Measurements from ENCODE around the gene NFASC. TPM values are rescaled to one million over a fixed set of nuclear protein-coding genes. Genes with fewer than 3 reads are reported as not detected.
A peak's percentile ranks its signal among the peaks of the same experiment; 100 is the strongest.

Gene NFASC
- total RNA-seq, 2 experiments from 2014 or later = not detected

GRCh38 chr1:204837440-204838084 is 33.1 kb upstream of the NFASC start:
- no peaks in the 10 kb centered on the region for H3K4me1 Mint-ChIP-seq (ENCODE audit: low read depth)
- H3K36me3 ChIP-seq (ENCODE audit: insufficient read depth, low read length) = no peaks in the 10 kb centered on the region
- peaks cover 0 to 6% of the 10 kb centered on the region in 2 experiments for H3K9me3 ChIP-seq (ENCODE audit: control insufficient read depth in 1 of 2, insufficient read depth in 1 of 2, low read length in 2 of 2)
- H3K27ac Mint-ChIP-seq = no peak overlapping the region
- TF ChIP-seq CTCF (IDR thresholded peaks at IDR 0.05) = no peak
- DNase-seq (peak in 6 of 14 experiments; percentile 4 to 33 (median 15)), ATAC-seq (ENCODE audit: poor library complexity) (no peak)
- H3K4me3 Mint-ChIP-seq = no peak overlapping the region
- H3K27me3 ChIP-seq (ENCODE audit: control insufficient read depth in 1 of 2, insufficient read depth in 2 of 2, low read length in 2 of 2) = peaks cover 5 to 18% of the 10 kb centered on the region in 2 experiments
- intact Hi-C loops (cut with DNase I, micrococcal nuclease) = no loop called here
- no peaks in the 10 kb centered on the region for H3K9me3 Mint-ChIP-seq
- H3K27ac ChIP-seq (ENCODE audit: low read depth in 1 of 2, low read length in 2 of 2) = no peak overlapping the region
- no peak overlapping the region for H3K4me3 ChIP-seq (ENCODE audit: low read length)
- no peaks in the 10 kb centered on the region for H3K4me1 ChIP-seq (ENCODE audit: insufficient read depth, low read length)
- ChIA-PET CTCF (interaction anchor here (3.0 kb wide), 1 partner anchor 30 kb away, joined by 8 read pairs; no protein-coding TSS in a partner anchor), POLR2A (no interaction called here)
- H3K27me3 Mint-ChIP-seq = peaks cover 70% of the 10 kb centered on the region
- no peaks in the 10 kb centered on the region for H3K36me3 Mint-ChIP-seq (ENCODE audit: low read depth)

GRCh38 chr1:204841316-204841715 is 29.3 kb upstream of the NFASC start:
- H3K4me1 Mint-ChIP-seq (ENCODE audit: low read depth) = no peaks in the 10 kb centered on the region
- no peak overlapping the region for H3K4me3 Mint-ChIP-seq
- H3K27me3 ChIP-seq (ENCODE audit: control insufficient read depth in 1 of 2, insufficient read depth in 2 of 2, low read length in 2 of 2) = peaks cover 5 to 9% of the 10 kb centered on the region in 2 experiments
- no peak for DNase-seq
- H3K27ac ChIP-seq (ENCODE audit: low read depth in 1 of 2, low read length in 2 of 2) = no peak overlapping the region
- H3K9me3 Mint-ChIP-seq = no peaks in the 10 kb centered on the region
- H3K36me3 ChIP-seq (ENCODE audit: insufficient read depth, low read length) = no peaks in the 10 kb centered on the region
- peaks cover 0 to 6% of the 10 kb centered on the region in 2 experiments for H3K9me3 ChIP-seq (ENCODE audit: control insufficient read depth in 1 of 2, insufficient read depth in 1 of 2, low read length in 2 of 2)
- ATAC-seq (ENCODE audit: poor library complexity) = no peak
- H3K36me3 Mint-ChIP-seq (ENCODE audit: low read depth) = no peaks in the 10 kb centered on the region
- H3K27ac Mint-ChIP-seq = no peak overlapping the region
- TF ChIP-seq CTCF (IDR thresholded peaks at IDR 0.05) = no peak
- H3K4me3 ChIP-seq (ENCODE audit: low read length) = no peak overlapping the region
- no peaks in the 10 kb centered on the region for H3K4me1 ChIP-seq (ENCODE audit: insufficient read depth, low read length)
- ChIA-PET CTCF (no interaction called here), POLR2A (no interaction called here)
- intact Hi-C loops (cut with DNase I, micrococcal nuclease) = no loop called here
- H3K27me3 Mint-ChIP-seq = peaks cover 49% of the 10 kb centered on the region

DNA sequence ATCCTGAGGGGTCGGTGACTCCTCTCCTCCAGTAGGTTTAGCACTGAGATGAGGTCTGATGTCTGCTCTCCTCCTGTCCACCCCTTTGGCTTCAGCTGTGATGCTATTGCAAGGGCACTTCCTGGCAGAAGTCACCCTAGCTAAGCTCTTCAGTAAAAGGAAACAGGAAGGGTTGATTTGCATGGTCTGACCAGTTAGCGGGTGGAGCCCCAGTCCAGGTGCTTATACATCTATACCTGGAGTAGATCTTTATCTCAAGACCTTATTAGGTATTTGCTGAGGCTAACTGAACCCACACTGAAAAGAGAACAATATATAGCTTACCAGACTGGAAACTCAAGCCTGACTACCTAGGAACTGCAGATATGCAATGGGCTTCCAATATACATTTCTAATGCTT is 28.9 kb upstream of the NFASC start:
- ATAC-seq (ENCODE audit: poor library complexity) = no peak
- ChIA-PET POLR2A (no interaction called here), CTCF (no interaction called here)
- Histone ChIP-seq H3K4me3 (ENCODE audit: low read length) (no peak overlapping the region), H3K9me3 (ENCODE audit: control insufficient read depth in 1 of 2, insufficient read depth in 1 of 2, low read length in 2 of 2) (peaks cover 0 to 6% of the 10 kb centered on the region in 2 experiments), H3K36me3 (ENCODE audit: insufficient read depth, low read length) (no peaks in the 10 kb centered on the region), H3K27me3 (ENCODE audit: control insufficient read depth in 1 of 2, insufficient read depth in 2 of 2, low read length in 2 of 2) (peaks cover 5 to 9% of the 10 kb centered on the region in 2 experiments), H3K4me1 (ENCODE audit: insufficient read depth, low read length) (no peaks in the 10 kb centered on the region), H3K27ac (ENCODE audit: low read depth in 1 of 2, low read length in 2 of 2) (no peak overlapping the region)
- Mint-ChIP-seq H3K4me1 (ENCODE audit: low read depth) (no peaks in the 10 kb centered on the region), H3K9me3 (no peaks in the 10 kb centered on the region), H3K36me3 (ENCODE audit: low read depth) (no peaks in the 10 kb centered on the region), H3K27ac (no peak overlapping the region), H3K27me3 (peaks cover 48% of the 10 kb centered on the region), H3K4me3 (no peak overlapping the region)
- intact Hi-C loops (cut with DNase I, micrococcal nuclease) = no loop called here
- no peak for TF ChIP-seq CTCF (IDR thresholded peaks at IDR 0.05)
- DNase-seq = no peak
